ENCODE measurements around the gene EMP1.

GRCh38 chr12:13209436-13210235 lies 13.1 kb downstream of the EMP1 start:
- TF ChIP-seq ZNF24 (IDR thresholded peaks at IDR 0.05) (no peak), SMARCB1 (IDR thresholded peaks at IDR 0.05; ENCODE audit: insufficient read length, low read depth) (no peak), NR2C2 (CRISPR knock-in tag; IDR thresholded peaks at IDR 0.05) (no peak), NR2C2 (tag; IDR thresholded peaks at IDR 0.05) (no peak), SPI1 (IDR thresholded peaks at IDR 0.05; ENCODE audit: borderline replicate concordance, low read depth, low read length) (no peak), POLR2AphosphoS2 (IDR thresholded peaks at IDR 0.05; ENCODE audit: low read length) (no peak)
- TF ChIP-seq, protein P1, sequence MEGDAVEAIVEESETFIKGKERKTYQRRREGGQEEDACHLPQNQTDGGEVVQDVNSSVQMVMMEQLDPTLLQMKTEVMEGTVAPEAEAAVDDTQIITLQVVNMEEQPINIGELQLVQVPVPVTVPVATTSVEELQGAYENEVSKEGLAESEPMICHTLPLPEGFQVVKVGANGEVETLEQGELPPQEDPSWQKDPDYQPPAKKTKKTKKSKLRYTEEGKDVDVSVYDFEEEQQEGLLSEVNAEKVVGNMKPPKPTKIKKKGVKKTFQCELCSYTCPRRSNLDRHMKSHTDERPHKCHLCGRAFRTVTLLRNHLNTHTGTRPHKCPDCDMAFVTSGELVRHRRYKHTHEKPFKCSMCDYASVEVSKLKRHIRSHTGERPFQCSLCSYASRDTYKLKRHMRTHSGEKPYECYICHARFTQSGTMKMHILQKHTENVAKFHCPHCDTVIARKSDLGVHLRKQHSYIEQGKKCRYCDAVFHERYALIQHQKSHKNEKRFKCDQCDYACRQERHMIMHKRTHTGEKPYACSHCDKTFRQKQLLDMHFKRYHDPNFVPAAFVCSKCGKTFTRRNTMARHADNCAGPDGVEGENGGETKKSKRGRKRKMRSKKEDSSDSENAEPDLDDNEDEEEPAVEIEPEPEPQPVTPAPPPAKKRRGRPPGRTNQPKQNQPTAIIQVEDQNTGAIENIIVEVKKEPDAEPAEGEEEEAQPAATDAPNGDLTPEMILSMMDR (IDR thresholded peaks at IDR 0.05 in 2 of 3, conservative IDR thresholded peaks at IDR 0.05 in 1 of 3; ENCODE audit: insufficient read depth in 2 of 3, low read depth in 1 of 3, low read length in 3 of 3): no peak
